ENCODE results near the gene FOXL2. TPM values are rescaled to one million over a fixed set of nuclear protein-coding genes. Genes with fewer than 3 reads are reported as not detected.

The FOXL2 gene
- total and polyA plus RNA-seq, 9 of the 15 experiments (the other 6 are each of a cell fraction or from before 2014, with no cell fraction given) = 0.27 to 22.1 (median 3.2) TPM

DNA sequence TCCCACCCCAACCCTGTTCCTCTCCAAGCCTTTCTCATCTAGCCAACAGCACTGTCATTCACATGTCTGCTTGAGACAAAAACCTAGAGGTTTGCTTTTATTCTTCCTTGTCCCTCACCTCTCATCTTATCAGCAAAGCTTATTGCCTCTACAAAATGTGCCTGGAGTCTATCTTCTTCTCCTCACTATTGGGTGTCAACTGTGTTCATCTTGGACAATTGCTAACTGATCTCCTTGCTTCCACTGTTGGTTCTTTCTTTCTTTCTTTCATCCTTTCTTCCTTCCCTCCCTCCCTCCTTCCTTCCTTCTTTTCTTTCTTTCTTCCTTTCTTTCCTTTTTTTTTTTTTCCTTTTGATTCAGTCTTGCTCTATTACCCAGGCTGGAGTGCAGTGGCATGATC, 48.2 kb downstream of the FOXL2 start (continued):
- TF ChIP-seq ARID1B (IDR thresholded peaks at IDR 0.05) (peak; percentile 42; the same call in 1 of the 2 replicates), RB1 (IDR thresholded peaks at IDR 0.05; ENCODE audit: low read depth) (no peak), MAZ (CRISPR knock-in tag; conservative IDR thresholded peaks at IDR 0.05 in 1 of 2, IDR thresholded peaks at IDR 0.05 in 1 of 2) (no peak), EHMT2 (IDR thresholded peaks at IDR 0.05) (peak; percentile 88), HNRNPLL (IDR thresholded peaks at IDR 0.05; ENCODE audit: low read depth, low read length, poor library complexity, severe bottlenecking) (no peak), RAD51 (IDR thresholded peaks at IDR 0.05; ENCODE audit: borderline replicate concordance, low read depth) (peak; percentile 3; the same call in 1 of the 2 replicates), ZC3H8 (IDR thresholded peaks at IDR 0.05) (no peak), ZFP1 (CRISPR knock-in tag; IDR thresholded peaks at IDR 0.05) (no peak), TOE1 (IDR thresholded peaks at IDR 0.05; ENCODE audit: borderline replicate concordance) (0 out of 2 replicates have a peak, but pooled peaks have one; percentile 41), TOE1 (CRISPR knock-in tag; IDR thresholded peaks at IDR 0.05; ENCODE audit: borderline replicate concordance, low read depth) (no peak), PHB2 (IDR thresholded peaks at IDR 0.05; ENCODE audit: low read depth) (peak; percentile 51; the same call in 1 of the 2 replicates), PCBP1 (IDR thresholded peaks at IDR 0.05; ENCODE audit: low read depth, low read length, poor library complexity, severe bottlenecking) (no peak), ZNF3 (CRISPR knock-in tag; IDR thresholded peaks at IDR 0.05) (no peak), HDAC8 (tag; IDR thresholded peaks at IDR 0.05) (no peak)
- TF ChIP-seq, protein P1, sequence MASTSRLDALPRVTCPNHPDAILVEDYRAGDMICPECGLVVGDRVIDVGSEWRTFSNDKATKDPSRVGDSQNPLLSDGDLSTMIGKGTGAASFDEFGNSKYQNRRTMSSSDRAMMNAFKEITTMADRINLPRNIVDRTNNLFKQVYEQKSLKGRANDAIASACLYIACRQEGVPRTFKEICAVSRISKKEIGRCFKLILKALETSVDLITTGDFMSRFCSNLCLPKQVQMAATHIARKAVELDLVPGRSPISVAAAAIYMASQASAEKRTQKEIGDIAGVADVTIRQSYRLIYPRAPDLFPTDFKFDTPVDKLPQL (IDR thresholded peaks at IDR 0.05; ENCODE audit: extremely low read depth, insufficient read length) = no peak
- TF ChIP-seq, protein P2, sequence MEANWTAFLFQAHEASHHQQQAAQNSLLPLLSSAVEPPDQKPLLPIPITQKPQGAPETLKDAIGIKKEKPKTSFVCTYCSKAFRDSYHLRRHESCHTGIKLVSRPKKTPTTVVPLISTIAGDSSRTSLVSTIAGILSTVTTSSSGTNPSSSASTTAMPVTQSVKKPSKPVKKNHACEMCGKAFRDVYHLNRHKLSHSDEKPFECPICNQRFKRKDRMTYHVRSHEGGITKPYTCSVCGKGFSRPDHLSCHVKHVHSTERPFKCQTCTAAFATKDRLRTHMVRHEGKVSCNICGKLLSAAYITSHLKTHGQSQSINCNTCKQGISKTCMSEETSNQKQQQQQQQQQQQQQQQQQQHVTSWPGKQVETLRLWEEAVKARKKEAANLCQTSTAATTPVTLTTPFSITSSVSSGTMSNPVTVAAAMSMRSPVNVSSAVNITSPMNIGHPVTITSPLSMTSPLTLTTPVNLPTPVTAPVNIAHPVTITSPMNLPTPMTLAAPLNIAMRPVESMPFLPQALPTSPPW (CRISPR knock-in tag; IDR thresholded peaks at IDR 0.05) = no peak
- TF ChIP-seq, protein P3, sequence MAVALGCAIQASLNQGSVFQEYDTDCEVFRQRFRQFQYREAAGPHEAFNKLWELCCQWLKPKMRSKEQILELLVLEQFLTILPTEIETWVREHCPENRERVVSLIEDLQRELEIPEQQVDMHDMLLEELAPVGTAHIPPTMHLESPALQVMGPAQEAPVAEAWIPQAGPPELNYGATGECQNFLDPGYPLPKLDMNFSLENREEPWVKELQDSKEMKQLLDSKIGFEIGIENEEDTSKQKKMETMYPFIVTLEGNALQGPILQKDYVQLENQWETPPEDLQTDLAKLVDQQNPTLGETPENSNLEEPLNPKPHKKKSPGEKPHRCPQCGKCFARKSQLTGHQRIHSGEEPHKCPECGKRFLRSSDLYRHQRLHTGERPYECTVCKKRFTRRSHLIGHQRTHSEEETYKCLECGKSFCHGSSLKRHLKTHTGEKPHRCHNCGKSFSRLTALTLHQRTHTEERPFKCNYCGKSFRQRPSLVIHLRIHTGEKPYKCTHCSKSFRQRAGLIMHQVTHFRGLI (CRISPR knock-in tag; IDR thresholded peaks at IDR 0.05) = no peak
- TF ChIP-seq, protein P4, sequence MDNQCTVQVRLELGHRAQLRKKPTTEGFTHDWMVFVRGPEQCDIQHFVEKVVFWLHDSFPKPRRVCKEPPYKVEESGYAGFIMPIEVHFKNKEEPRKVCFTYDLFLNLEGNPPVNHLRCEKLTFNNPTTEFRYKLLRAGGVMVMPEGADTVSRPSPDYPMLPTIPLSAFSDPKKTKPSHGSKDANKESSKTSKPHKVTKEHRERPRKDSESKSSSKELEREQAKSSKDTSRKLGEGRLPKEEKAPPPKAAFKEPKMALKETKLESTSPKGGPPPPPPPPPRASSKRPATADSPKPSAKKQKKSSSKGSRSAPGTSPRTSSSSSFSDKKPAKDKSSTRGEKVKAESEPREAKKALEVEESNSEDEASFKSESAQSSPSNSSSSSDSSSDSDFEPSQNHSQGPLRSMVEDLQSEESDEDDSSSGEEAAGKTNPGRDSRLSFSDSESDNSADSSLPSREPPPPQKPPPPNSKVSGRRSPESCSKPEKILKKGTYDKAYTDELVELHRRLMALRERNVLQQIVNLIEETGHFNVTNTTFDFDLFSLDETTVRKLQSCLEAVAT (IDR thresholded peaks at IDR 0.05) = peak; percentile 26 to 35; a peak in 1 of 4 replicates
- TF ChIP-seq, protein P5, sequence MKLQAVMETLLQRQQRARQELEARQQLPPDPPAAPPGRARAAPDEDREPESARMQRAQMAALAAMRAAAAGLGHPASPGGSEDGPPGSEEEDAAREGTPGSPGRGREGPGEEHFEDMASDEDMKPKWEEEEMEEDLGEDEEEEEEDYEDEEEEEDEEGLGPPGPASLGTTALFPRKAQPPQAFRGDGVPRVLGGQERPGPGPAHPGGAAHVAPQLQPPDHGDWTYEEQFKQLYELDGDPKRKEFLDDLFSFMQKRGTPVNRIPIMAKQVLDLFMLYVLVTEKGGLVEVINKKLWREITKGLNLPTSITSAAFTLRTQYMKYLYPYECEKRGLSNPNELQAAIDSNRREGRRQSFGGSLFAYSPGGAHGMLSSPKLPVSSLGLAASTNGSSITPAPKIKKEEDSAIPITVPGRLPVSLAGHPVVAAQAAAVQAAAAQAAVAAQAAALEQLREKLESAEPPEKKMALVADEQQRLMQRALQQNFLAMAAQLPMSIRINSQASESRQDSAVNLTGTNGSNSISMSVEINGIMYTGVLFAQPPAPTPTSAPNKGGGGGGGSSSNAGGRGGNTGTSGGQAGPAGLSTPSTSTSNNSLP (IDR thresholded peaks at IDR 0.05; ENCODE audit: borderline replicate concordance, low read depth, low read length) = no peak
- TF ChIP-seq, protein P6, sequence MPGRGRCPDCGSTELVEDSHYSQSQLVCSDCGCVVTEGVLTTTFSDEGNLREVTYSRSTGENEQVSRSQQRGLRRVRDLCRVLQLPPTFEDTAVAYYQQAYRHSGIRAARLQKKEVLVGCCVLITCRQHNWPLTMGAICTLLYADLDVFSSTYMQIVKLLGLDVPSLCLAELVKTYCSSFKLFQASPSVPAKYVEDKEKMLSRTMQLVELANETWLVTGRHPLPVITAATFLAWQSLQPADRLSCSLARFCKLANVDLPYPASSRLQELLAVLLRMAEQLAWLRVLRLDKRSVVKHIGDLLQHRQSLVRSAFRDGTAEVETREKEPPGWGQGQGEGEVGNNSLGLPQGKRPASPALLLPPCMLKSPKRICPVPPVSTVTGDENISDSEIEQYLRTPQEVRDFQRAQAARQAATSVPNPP (IDR thresholded peaks at IDR 0.05; ENCODE audit: borderline replicate concordance, insufficient read depth, insufficient read length) = no peak
